ENCODE measurements around the gene MAGI1.

DNA sequence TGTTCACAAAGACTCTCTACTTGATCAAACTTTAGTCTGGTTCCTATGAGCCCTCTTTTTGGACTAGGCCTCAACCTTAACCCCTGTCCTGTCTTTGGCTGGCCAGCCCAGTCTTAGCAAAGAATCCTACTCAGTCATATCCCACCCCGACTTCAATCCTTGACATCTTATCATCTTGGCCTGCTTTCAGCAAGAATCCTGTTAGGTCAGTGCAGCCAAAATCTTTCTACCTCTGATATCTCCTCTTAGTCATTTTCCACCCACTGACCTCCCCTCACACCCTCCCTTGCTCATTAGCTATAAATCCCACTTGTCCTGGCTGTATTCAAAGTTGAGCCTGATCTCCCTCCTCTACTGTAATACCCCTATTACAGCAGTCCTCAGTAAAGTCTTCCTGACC, 286.1 kb downstream of the MAGI1 start:
- TF ChIP-seq POLR2A (IDR thresholded peaks at IDR 0.05; ENCODE audit: low read depth, low read length), result no peak
- no peak for TF ChIP-seq TAF1 (IDR thresholded peaks at IDR 0.05; ENCODE audit: borderline replicate concordance, low read depth, low read length)

Data from GM12892 (cell line).